K562 (cell line): ENCODE results near the gene CAMK1D. TPM values are rescaled to one million over a fixed set of nuclear protein-coding genes. Genes with fewer than 3 reads are reported as not detected.

Experiments
- ATAC-seq: fragments of 200-7000 bp; cut with Tn5 transposase; 3 replicates; pipeline ENCODE4 v1.9.1; 2020; ENCODE audit warnings: moderate library complexity
- BruUV-seq: library from RNA; stranded (reverse); fragments of 400-500 nt; replicated peaks from 2 replicates; lab custom pipeline; 2021; lab: Mats Ljungman, UMichigan
- CTCF ChIA-PET: fragments of 300-600 bp; formaldehyde crosslinking; extraction: SDS; loops from one replicate; lab custom pipeline; 2021; ENCODE audit warnings: low intra/inter-chr PET ratio; lab: Yijun Ruan, JAX
- POLR2A ChIA-PET: fragments of 300-600, 350-650 bp; sonication (Branson Sonifier 250); formaldehyde crosslinking; extraction: SDS; loops from one replicate; lab custom pipeline; 2021; ENCODE audit warnings: antibody characterized with exemption, inconsistent platforms; lab: Yijun Ruan, JAX
- DNase-seq, 4 experiments: peaks; one replicate each; pipeline versions ENCODE4 v3.0.0 to v3.0.0-alpha.2; 2011 to 2018; ENCODE audit warnings: low spot score in 3 of 4, mixed read lengths in 3 of 4; ENCODE audit errors: extremely low read depth in 1 of 4
- FAIRE-seq: peaks from 2 replicates; lab custom pipeline; 2011; peaks lifted over from hg19 to GRCh38; lab: Jason Lieb, UNC
- H2AFZ ChIP-seq: 2 replicates; pipeline ENCODE4 v1.6.0; 2011; ENCODE audit warnings: low read depth, low read length, control low read depth, inconsistent platforms
- H3K27ac ChIP-seq: fragments of 200-600 bp; 3 replicates; pipeline ENCODE4 v1.8.0; 2011; ENCODE audit warnings: low read depth, mild to moderate bottlenecking, control low read depth, inconsistent platforms, low read length, moderate library complexity, mixed read lengths; ENCODE audit errors: extremely low read depth
- H3K27me3 ChIP-seq, 2 experiments: fragments of 300-600 bp in 1 of 2; 2 replicates in 1 of 2; 3 replicates in 1 of 2; pipeline versions ENCODE4 v1.6.0 to v1.8.0; 2011; ENCODE audit warnings: inconsistent platforms in 2 of 2, low read length in 2 of 2, mild to moderate bottlenecking in 1 of 2, mixed read lengths in 1 of 2, moderate library complexity in 1 of 2; ENCODE audit not compliant: control insufficient read depth in 2 of 2, insufficient read depth in 2 of 2
- H3K36me3 ChIP-seq: fragments of 300-600 bp; 3 replicates; pipeline ENCODE4 v1.8.0; 2011; ENCODE audit warnings: mild to moderate bottlenecking, low read length, inconsistent platforms; ENCODE audit not compliant: control insufficient read depth, insufficient read depth
- H3K4me1 ChIP-seq, 2 experiments: fragments of 200-600 bp in 1 of 2; replicated peaks in 1 of 2; 2 replicates in 1 of 2; 3 replicates in 1 of 2; pipeline versions ENCODE4 v1.5.1 to v1.8.0; 2011; ENCODE audit warnings: inconsistent platforms in 2 of 2, low read length in 2 of 2, mild to moderate bottlenecking in 1 of 2, mixed read lengths in 1 of 2, moderate library complexity in 1 of 2; ENCODE audit not compliant: control insufficient read depth in 2 of 2, insufficient read depth in 2 of 2
- H3K4me2 ChIP-seq: 2 replicates; pipeline ENCODE4 v1.6.1; 2011; ENCODE audit warnings: low read length, control low read depth, inconsistent platforms, mixed read lengths; ENCODE audit not compliant: insufficient read depth
- H3K4me3 ChIP-seq: fragments of 200-600 bp; sonication (generic), shearing (Covaris generic); 2 replicates; pipeline ENCODE4 v1.5.1; 2016; ENCODE audit warnings: control low read depth, inconsistent platforms
- H3K79me2 ChIP-seq: fragments of 200-600 bp; 3 replicates; pipeline ENCODE4 v1.8.0; 2011; ENCODE audit warnings: low read length, inconsistent platforms; ENCODE audit not compliant: control insufficient read depth, insufficient read depth
- H3K9ac ChIP-seq, 2 experiments: 2 replicates each; pipeline versions ENCODE4 v1.6.0 to v1.6.1; 2011; ENCODE audit warnings: low read depth in 2 of 2, low read length in 2 of 2, control low read depth in 1 of 2, inconsistent platforms in 1 of 2, mild to moderate bottlenecking in 1 of 2, mixed read lengths in 1 of 2; ENCODE audit not compliant: insufficient read depth in 1 of 2
- H3K9me1 ChIP-seq: one replicate; pipeline ENCODE4 v1.6.0; 2011; ENCODE audit warnings: inconsistent platforms, mild to moderate bottlenecking, low read length, moderate library complexity; ENCODE audit not compliant: control insufficient read depth, insufficient read depth
- H3K9me3 ChIP-seq: replicated peaks from 2 replicates; pipeline ENCODE4 v1.5.1; 2011; ENCODE audit warnings: low read depth, low read length, inconsistent platforms; ENCODE audit not compliant: control insufficient read depth, insufficient read depth
- H4K20me1 ChIP-seq: replicated peaks from 2 replicates; pipeline ENCODE4 v1.6.1; 2011; ENCODE audit warnings: low read length, inconsistent platforms, mixed read lengths; ENCODE audit not compliant: control insufficient read depth, insufficient read depth
- FOXP4 ChIP-seq: sonication (generic); formaldehyde crosslinking; IDR thresholded peaks from 2 replicates; pipeline ENCODE4 v1.8.0; 2022; ENCODE audit warnings: mild to moderate bottlenecking, missing genetic modification reagents, borderline replicate concordance
- GATAD2B ChIP-seq: fragments of 450-650 bp; IDR thresholded peaks from 2 replicates; pipeline ENCODE4 v1.6.1; 2017; ENCODE audit warnings: mild to moderate bottlenecking, borderline replicate concordance
- KLF10 ChIP-seq: fragments of 250-450 bp; sonication (Bioruptor Pico); IDR thresholded peaks from 2 replicates; pipeline ENCODE4 v1.6.1; 2021; ENCODE audit warnings: matching md5 sums
- TCF3 ChIP-seq: sonication (generic); formaldehyde crosslinking; IDR thresholded peaks from 2 replicates; pipeline ENCODE4 v1.4.0; 2020; ENCODE audit warnings: mild to moderate bottlenecking, missing genetic modification reagents
- ZNF280A ChIP-seq: fragments of 450-650 bp; IDR thresholded peaks from 2 replicates; pipeline ENCODE4 v1.6.1; 2018; ENCODE audit warnings: mild to moderate bottlenecking, low read depth; ENCODE audit not compliant: partially characterized antibody
- ZNF586 ChIP-seq: fragments of 450-650 bp; formaldehyde crosslinking; conservative IDR thresholded peaks from 2 replicates; pipeline ENCODE4 v1.4.0; 2020; ENCODE audit warnings: mild to moderate bottlenecking, moderate library complexity
- WGBS: fragments of 100-300 bp; shearing (Covaris generic); methylation state at CpG from one replicate; pipeline ENCODE4 v1.1.6; 2016; ENCODE audit warnings: low coverage, mixed read lengths; ENCODE audit not compliant: insufficient coverage; ENCODE audit errors: missing lambda C conversion rate; 5-methylcytosine and 5-hydroxymethylcytosine counted together
- in situ Hi-C: fragments of 300-500 bp; cut with MboI; formaldehyde crosslinking; loops from 4 replicates; pipeline ENCODE4 v1.15.0; 2018; ENCODE audit warnings: inconsistent platforms, mixed read lengths
- intact Hi-C: fragments of 100-400 bp; cut with micrococcal nuclease; formaldehyde crosslinking; loops from 2 replicates; pipeline ENCODE4 v1.14.2; 2022
- polyA plus RNA-seq, 8 experiments: library from polyadenylated mRNA; depleted of rRNA in 4 of 8; stranded (reverse) in 5 of 8; unstranded in 3 of 8; fragments of >200 nt; fragmentation: Nextera tagmentation in 2 of 8; fragmentation: Illumina TruSeq in 1 of 8; extraction: Ambion mirVana in 2 of 8; extraction: Trizol in 1 of 8; gene quantifications; 2 replicates each; pipeline versions ENCODE4 v1.2.1 to v1.2.3, GENCODE V29; 2011 to 2014; ENCODE audit warnings: inconsistent platforms in 1 of 8, missing spikeins in 1 of 8
- total RNA-seq, 7 experiments: library from RNA; depleted of rRNA in 6 of 7; stranded (reverse); fragments of >200 nt in 6 of 7; fragmentation: Illumina TruSeq in 2 of 7; extraction: Trizol in 2 of 7; gene quantifications; 2 replicates each; pipeline versions ENCODE4 v1.2.1 to v1.2.3, GENCODE V29; 2011 to 2021; ENCODE audit warnings: low replicate concordance in 1 of 7
- TF ChIP-seq, protein P1 (sequence below), 3 experiments: fragments of 200-800 bp in 1 of 3; fragments of 250-450 bp in 1 of 3; fragments of 450-650 bp in 1 of 3; sonication (Bioruptor Pico) in 1 of 3; sonication (Bioruptor generic) in 1 of 3; formaldehyde crosslinking in 1 of 3; IDR thresholded peaks; 2 replicates each; pipeline versions ENCODE4 v1.6.1 to v1.8.0; 2016 to 2022; ENCODE audit warnings: mild to moderate bottlenecking in 2 of 3, missing genetic modification characterization in 2 of 3, missing compliant biosample characterization in 1 of 3, moderate library complexity in 1 of 3

Gene CAMK1D
- total and polyA plus RNA-seq, 9 of the 15 experiments (the other 6 are each of a cell fraction or from before 2014, with no cell fraction given): 0.12 to 0.24 (median 0.20) TPM; not detected in 5

- TF ChIP-seq ZNF280A: no peak
- TF ChIP-seq, protein P1, sequence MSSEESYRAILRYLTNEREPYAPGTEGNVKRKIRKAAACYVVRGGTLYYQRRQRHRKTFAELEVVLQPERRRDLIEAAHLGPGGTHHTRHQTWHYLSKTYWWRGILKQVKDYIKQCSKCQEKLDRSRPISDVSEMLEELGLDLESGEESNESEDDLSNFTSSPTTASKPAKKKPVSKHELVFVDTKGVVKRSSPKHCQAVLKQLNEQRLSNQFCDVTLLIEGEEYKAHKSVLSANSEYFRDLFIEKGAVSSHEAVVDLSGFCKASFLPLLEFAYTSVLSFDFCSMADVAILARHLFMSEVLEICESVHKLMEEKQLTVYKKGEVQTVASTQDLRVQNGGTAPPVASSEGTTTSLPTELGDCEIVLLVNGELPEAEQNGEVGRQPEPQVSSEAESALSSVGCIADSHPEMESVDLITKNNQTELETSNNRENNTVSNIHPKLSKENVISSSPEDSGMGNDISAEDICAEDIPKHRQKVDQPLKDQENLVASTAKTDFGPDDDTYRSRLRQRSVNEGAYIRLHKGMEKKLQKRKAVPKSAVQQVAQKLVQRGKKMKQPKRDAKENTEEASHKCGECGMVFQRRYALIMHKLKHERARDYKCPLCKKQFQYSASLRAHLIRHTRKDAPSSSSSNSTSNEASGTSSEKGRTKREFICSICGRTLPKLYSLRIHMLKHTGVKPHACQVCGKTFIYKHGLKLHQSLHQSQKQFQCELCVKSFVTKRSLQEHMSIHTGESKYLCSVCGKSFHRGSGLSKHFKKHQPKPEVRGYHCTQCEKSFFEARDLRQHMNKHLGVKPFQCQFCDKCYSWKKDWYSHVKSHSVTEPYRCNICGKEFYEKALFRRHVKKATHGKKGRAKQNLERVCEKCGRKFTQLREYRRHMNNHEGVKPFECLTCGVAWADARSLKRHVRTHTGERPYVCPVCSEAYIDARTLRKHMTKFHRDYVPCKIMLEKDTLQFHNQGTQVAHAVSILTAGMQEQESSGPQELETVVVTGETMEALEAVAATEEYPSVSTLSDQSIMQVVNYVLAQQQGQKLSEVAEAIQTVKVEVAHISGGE (CRISPR knock-in tag; IDR thresholded peaks at IDR 0.05): no peak
Observed at GRCh38 chr10:12833451-12833850, 484.1 kb downstream of the CAMK1D start (continued).

DNA sequence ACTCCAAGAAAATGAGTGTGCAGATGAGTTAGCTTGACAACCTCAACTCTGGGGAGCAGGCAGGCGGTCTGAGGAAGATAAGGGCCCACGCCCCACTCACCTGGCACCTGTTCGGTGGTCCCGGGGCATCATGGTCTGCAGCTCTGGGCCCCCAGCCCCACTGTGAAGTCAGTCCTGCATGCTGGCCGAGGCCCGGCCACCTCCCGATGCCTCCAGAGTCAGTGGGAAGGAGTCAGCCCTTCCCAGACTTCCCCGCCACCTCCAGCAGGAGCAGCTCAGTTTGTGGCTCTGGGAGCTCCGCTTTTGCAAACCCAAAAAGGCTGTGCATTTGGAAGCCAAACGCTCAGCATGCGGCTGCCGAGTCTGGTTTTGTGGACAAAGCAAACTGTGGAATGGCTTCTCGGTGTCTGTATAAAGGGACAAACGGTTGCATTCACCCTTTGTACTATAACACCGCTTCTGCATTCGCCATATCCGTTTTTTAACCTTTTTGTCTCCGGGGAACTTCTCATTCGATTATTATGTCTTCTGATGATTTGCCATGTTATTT, 484.8 kb downstream of the CAMK1D start:
- Histone ChIP-seq H3K79me2 (no peaks in the 10 kb centered on the region), H4K20me1 (peaks cover 3% of the 10 kb centered on the region; the same call in 1 of the 2 replicates)
- no peak for ATAC-seq
- TF ChIP-seq GATAD2B: no peak
- no peak for TF ChIP-seq FOXP4 (CRISPR knock-in tag)
- TF ChIP-seq, protein P1 (CRISPR knock-in tag; IDR thresholded peaks at IDR 0.05): no peak
- TF ChIP-seq ZNF586 (CRISPR knock-in tag): no peak
- no peak for TF ChIP-seq TCF3 (CRISPR knock-in tag)
- no peak for TF ChIP-seq KLF10 (CRISPR knock-in tag)

More for the DNA sequence above, 484.8 kb downstream of the CAMK1D start:
- CTCF ChIA-PET: no interaction called here
- no peak for FAIRE-seq
- DNase-seq: no peak
- no peak overlapping the region for H3K9ac ChIP-seq
- no peak overlapping the region for H3K4me3 ChIP-seq
- no peak overlapping the region for H2AFZ ChIP-seq
- under 1% methylated on average over 19 of the region's 19 CpGs for WGBS
- in situ Hi-C loops (no loop called here), intact Hi-C loops (no loop called here)
- H3K27me3 ChIP-seq: peaks cover 15 to 62% of the 10 kb centered on the region in 2 experiments
- peaks cover 0 to 3% of the 10 kb centered on the region in 2 experiments; a peak in 2 of 5 replicates for H3K4me1 ChIP-seq
- H3K9me1 ChIP-seq: no peaks in the 10 kb centered on the region
- H3K27ac ChIP-seq: no peak overlapping the region
- no peaks in the 10 kb centered on the region for H3K9me3 ChIP-seq
- no peaks in the 10 kb centered on the region for H3K36me3 ChIP-seq
- H3K4me2 ChIP-seq: no peak overlapping the region
- POLR2A ChIA-PET: interaction anchor here (1.0 to 1.3 kb wide), 2 partner anchors 9 to 14 kb away, joined by 3 to 5 read pairs; no protein-coding TSS in a partner anchor
- no TSS peak for BruUV-seq
